GM20000 (cell line): Measurements from ENCODE around the gene KCNK16.

ENCODE experiments used
- DNase-seq: peaks from one replicate; pipeline ENCODE4 v3.0.0; 2012; ENCODE audit warnings: low spot score
- TF ChIP-seq, protein P1 (sequence below): IDR thresholded peaks from 2 replicates; pipeline ENCODE4 v1.5.1; 2012; ENCODE audit warnings: mild to moderate bottlenecking, control low read depth; ENCODE audit errors: extremely low read depth, missing control alignments

The KCNK16 gene

DNA sequence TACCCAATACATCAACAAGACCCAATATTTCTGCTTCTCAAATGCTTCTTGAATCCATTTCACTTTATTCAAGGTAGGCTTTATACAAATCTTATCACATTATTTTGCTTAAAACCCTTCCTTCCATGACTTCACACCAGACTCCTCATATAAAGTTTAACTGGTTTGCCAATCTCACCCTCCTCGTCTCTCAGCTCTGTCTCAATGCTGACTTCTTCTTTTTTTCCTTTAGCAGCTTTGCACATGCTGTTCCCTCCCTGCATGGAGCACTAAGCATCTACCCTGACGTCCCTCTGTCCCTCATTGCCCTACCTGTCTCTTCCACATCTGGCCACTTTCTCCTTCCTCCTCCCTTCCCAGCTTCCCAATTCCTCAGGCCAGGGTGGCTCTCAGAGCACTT lies 39.7 kb downstream of the KCNK16 start:
- TF ChIP-seq, protein P1, sequence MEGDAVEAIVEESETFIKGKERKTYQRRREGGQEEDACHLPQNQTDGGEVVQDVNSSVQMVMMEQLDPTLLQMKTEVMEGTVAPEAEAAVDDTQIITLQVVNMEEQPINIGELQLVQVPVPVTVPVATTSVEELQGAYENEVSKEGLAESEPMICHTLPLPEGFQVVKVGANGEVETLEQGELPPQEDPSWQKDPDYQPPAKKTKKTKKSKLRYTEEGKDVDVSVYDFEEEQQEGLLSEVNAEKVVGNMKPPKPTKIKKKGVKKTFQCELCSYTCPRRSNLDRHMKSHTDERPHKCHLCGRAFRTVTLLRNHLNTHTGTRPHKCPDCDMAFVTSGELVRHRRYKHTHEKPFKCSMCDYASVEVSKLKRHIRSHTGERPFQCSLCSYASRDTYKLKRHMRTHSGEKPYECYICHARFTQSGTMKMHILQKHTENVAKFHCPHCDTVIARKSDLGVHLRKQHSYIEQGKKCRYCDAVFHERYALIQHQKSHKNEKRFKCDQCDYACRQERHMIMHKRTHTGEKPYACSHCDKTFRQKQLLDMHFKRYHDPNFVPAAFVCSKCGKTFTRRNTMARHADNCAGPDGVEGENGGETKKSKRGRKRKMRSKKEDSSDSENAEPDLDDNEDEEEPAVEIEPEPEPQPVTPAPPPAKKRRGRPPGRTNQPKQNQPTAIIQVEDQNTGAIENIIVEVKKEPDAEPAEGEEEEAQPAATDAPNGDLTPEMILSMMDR = no peak
- DNase-seq = no peak

DNA sequence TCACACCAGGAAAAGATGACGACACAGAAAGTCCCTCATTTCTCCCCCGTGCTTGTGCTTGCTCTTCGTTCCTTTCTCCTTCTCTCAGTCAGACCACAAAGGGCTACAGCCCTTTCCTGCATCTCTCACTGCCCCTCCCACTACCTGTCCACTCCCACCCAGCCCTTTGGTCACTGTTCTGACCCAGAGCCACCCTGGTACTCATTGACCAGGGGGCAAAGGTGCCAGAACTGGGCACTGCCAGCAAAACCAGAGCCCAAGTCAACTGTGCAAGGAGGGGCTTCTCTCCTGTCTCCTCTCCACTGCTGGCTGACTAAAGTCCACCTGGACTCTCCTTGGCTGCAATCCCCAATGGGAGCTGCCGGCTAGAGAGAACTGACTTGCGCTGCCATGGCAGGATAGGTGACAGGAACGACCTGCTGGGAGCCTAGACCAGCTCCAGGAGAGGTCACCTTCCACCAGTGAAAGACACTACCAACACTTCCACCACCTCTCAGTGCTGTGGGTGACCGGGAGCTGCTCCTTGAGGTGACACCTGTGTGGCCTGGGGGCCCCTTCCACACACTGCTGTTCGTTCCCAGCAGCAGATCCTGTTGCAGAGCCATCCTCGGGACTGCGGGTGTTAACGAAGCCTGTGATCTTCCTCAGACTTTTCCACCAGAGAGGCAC lies 41.1 kb downstream of the KCNK16 start:
- TF ChIP-seq, protein P1 = no peak

DNA sequence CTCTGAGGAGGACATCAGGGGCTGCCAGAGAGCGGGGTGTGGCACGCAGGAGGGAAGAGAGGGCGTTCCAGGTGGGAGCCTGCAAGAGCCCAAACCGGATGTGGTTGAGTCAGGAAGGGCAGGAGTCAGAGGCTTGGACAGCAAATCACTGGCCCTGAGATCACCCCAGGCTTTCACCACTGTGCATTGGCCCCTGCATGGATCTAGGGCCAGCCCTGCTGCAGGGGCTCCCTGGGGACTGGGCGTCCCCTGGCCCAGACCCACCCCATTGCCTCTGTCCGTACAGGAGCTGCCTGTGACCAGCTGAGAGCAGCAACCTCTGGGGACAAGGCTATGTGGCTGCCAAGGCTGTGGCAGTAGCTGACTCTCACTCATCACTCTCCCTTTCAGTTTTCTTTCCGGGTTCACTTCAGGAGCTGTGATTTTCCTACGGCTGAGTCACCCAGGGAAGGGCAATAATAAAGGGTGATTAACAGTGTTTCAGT lies 42.2 kb downstream of the KCNK16 start:
- no peak for DNase-seq
- TF ChIP-seq, protein P1 = no peak

More for the DNA sequence above, 41.1 kb downstream of the KCNK16 start:
- DNase-seq = no peak

DNA sequence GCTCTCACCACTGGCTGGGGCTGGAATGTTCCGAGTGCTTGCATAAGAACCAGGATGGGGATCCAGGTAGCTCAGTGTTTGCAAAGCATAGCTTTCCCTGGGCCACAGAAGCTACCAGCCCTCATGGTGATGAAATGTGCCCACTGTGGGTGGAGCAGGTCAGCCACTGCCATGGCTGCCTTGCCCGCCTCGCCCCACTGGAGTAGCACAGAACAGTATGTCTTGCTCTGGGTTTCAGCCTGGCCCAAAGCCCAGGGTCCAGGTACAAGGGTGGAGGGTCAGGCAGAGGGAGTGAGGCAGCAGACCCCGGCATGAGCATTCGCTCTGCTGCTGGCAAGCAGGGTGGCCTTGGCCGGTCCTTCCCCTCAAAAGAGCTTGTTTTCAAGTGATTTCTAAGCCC lies 43.0 kb downstream of the KCNK16 start:
- DNase-seq = no peak
- TF ChIP-seq, protein P1 = no peak

DNA sequence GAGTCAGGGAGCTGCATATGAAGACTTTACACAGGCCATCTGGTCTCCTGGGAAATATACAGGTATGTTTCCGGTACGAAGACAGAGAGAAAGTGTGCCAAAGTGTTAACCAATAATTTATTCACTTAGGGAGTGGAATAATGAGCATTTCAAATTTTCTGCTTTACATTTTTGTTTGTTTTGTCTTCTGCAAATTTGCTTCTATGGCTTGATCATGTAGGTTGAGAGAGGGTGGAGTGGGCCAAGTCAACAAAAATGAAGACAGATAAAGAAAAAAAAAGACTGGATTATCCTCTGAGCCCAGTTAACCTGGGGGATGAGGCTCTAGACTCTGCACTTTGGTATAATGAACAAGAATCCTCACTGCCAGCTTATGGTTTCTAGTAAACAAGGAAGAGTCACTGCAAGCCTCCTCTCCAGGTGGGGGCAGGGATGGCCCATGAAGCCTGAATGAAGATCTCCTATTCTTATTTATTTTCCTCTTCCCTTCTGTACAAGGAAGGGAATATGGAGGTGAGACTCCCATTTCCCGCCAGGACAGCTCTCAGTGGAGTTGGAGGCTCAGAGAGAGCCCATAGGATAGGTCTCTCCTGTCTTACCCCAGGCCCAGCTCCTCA lies 46.0 kb downstream of the KCNK16 start:
- TF ChIP-seq, protein P1 = no peak
- no peak for DNase-seq

DNA sequence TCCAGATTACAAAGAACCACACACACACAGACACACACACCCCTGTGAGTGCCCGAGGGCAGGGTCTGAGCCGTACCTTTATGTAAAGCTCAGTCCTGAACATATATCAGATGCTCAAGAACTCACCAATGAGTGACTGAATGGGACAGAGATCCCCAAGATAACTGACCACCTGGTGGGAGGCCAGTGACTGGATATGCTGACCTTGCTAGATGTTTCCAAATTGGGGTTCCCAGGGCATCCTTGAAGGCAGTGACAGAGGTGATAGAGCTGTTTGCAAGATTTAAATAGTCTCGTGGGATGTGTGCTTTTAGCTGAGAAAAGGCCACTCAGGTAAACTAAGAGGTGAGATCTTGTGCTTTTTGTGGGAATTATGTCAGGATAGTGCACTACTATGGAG lies 47.6 kb downstream of the KCNK16 start:
- TF ChIP-seq, protein P1 = no peak
- DNase-seq = no peak

DNA sequence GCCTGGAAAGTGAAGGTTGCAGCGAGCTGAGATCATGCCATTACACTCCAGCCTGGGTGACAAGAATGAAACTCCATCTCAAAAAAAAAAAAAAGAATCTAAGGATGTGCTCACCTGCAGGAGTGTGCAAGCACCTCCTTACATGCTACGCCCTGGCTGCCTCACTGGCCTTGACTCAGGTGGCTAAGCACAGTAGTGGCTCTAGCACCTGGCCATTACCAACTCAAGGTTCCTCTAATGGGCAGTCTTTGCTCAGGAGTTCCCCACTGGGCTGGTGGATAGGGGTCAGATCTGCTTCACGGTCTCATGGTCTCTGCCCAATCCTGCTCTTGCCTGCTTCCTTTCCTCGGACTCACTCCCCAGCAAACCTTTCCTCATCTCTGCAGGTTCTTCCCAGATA lies 48.0 kb downstream of the KCNK16 start:
- TF ChIP-seq, protein P1 = no peak
- DNase-seq = no peak
